ENCODE results near the gene ZBTB45.

DNA sequence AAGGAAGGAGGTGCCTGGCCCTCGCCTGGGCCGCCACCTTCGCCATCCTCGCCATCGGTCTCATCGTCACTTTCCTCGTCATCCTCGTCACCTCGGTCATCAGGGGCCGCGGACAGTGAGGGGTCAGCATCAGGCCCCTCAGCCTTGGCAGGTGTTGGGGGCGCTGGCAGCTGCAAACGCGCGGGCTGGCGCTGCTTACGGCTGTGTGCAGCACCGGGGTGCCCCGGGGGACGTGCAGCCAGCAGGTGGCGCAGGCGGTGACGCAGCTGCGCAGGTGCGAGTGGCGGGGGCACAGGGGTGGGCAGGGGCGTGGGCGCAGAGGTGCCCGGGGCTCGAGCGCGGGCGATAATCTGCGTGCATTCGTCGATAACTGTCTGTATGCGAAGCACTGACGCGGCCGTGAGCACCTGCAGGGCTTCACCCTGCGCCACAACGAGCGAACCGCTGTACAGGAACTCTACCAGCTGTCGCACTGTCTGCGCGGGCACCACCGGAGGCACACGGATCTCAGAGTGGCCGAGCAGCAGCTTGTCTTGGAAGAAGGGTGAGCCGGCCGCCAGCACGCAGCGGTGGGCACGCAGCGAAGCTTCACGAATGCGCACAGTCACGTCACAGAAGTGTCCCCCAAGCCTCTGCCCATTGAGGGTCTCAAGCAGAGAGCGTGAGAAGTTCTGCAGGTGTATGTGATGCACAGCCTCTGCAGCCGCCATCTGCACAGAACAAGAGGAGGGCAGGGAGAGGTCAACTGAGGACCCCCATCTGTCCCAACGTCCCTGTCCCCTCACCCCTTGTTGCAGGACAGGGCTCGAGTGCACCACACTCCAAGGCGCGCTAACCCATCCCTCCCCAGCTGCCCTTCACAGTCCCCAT is 2.4 kb downstream of the ZBTB45 start:
- TF ChIP-seq, protein P1, sequence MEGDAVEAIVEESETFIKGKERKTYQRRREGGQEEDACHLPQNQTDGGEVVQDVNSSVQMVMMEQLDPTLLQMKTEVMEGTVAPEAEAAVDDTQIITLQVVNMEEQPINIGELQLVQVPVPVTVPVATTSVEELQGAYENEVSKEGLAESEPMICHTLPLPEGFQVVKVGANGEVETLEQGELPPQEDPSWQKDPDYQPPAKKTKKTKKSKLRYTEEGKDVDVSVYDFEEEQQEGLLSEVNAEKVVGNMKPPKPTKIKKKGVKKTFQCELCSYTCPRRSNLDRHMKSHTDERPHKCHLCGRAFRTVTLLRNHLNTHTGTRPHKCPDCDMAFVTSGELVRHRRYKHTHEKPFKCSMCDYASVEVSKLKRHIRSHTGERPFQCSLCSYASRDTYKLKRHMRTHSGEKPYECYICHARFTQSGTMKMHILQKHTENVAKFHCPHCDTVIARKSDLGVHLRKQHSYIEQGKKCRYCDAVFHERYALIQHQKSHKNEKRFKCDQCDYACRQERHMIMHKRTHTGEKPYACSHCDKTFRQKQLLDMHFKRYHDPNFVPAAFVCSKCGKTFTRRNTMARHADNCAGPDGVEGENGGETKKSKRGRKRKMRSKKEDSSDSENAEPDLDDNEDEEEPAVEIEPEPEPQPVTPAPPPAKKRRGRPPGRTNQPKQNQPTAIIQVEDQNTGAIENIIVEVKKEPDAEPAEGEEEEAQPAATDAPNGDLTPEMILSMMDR (conservative IDR thresholded peaks at IDR 0.05; ENCODE audit: low read length), result no peak
- no peak for TF ChIP-seq EZH2phosphoT487 (IDR thresholded peaks at IDR 0.05; ENCODE audit: borderline replicate concordance)
